Activated T-cell treated with anti-CD3 and anti-CD28 coated beads, Interleukin-2, amount 50 U/mL, for 4 hours (primary cell): Measurements from ENCODE around the gene MRPL43. TPM values are rescaled to one million over a fixed set of nuclear protein-coding genes. Genes with fewer than 3 reads are reported as not detected.
A peak's percentile ranks its signal among the peaks of the same experiment; 100 is the strongest.
"Not testable (repeated sequence)": the region's sequence is repeated elsewhere in the genome, so short reads cannot be mapped to it uniquely, and the experiment has no call there.

ENCODE experiments used
- ATAC-seq, 2 donors: fragments of 200-7000 bp; cut with Tn5 transposase; one replicate each; pipeline ENCODE4 v1.10.0; 2021
- DNase-seq: peaks from one replicate; pipeline ENCODE4 v3.0.0-alpha.2; 2020
- H3K27me3 Mint-ChIP-seq: one replicate; pipeline ENCODE4 v1.8.0; 2021; ENCODE audit warnings: low read depth, mixed read lengths
- H3K36me3 Mint-ChIP-seq: one replicate; pipeline ENCODE4 v1.8.0; 2022; ENCODE audit warnings: mixed read lengths; ENCODE audit not compliant: insufficient read depth
- H3K4me1 Mint-ChIP-seq: one replicate; pipeline ENCODE4 v1.8.0; 2021; ENCODE audit warnings: low read depth, mixed read lengths
- H3K4me3 Mint-ChIP-seq: one replicate; pipeline ENCODE4 v1.8.0; 2021; ENCODE audit warnings: mild to moderate bottlenecking, moderate library complexity, mixed read lengths
- H3K9me3 Mint-ChIP-seq: one replicate; pipeline ENCODE4 v1.8.0; 2021; ENCODE audit warnings: mixed read lengths
- total RNA-seq, 3 donors: library from RNA; stranded (reverse); gene quantifications; one replicate each; pipeline ENCODE4 v1.2.1, GENCODE V29; 2021

Gene MRPL43
- total RNA-seq = 10 to 100 TPM; 68.8 to 76.3 (median 69.3) TPM

DNA sequence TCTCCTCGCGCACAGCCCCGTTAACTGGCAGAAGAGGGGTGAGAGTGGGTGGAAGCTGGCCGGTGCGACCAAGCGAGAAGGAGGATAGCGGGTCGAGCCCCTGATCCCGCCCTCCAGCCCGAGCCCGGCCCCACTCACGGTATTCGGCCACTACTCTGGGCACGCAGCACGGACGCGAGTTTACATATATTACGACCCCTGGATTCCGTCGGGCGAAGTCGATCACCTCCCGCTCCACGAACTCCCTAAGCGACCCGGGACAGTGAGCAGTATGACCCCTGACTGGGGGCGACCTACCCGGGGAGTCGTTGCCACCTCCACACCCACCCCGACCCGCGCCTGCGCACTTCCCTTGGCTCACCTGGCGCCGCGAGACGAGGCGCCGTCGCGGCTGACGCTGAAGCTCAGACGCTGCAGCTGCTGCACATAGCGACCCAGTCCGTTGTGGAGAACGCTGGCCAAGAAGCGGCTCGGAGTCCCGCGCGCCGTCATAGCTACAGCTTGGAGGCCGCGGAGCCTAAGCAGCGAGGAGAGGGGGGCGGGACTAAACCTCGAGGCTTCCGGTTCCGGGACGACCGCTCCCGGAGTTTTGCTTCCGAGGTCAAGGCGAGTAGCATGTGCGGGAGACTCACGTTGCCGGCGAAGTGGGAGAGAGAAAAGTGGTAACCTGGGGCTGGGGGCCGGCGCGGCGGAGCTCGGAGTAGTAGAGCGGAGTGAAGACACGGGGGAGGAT, at the start of gene MRPL43, which contains the start of gene TWNK:
Gene MRPL43, minus strand, starts transcription at position 546 of the 733 bp plus-strand sequence. Its CDS starts 54 bp downstream, at position 492.
Gene TWNK, plus strand, starts transcription at position 592 of the 733 bp plus-strand sequence. CDS start 668 bp downstream, outside the sequence.
- Mint-ChIP-seq H3K36me3 (peaks cover 29% of the 10 kb centered on the region), H3K4me3 (peak within 1 kb of the TSS; percentile 90), H3K4me1 (peaks cover 37% of the 10 kb centered on the region), H3K9me3 (no peaks in the 10 kb centered on the region), H3K27me3 (no peaks in the 10 kb centered on the region)
- DNase-seq (peak; percentile 80), ATAC-seq (peak; percentile 97)

DNA sequence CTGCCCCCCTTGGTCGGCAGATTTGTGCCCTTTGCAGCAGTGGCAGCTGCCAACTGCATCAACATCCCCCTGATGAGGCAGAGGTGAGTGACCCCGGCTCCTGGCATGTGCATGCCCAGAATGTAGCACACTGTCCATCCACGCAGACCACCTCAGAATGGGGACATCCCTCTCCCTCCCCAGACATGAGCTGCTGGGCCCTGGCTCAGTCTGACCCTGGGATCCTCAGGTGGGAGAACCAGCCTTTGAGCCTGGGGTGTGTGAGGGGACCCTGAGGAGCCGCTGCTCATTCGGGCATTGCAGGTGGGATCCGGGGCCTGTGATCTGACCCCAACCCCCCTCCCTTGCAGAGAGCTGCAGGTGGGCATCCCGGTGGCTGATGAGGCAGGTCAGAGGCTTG, 49.4 kb upstream of the MRPL43 start:
- no peak overlapping the region for H3K4me3 Mint-ChIP-seq
- no peaks in the 10 kb centered on the region for H3K9me3 Mint-ChIP-seq
- ATAC-seq (no peak), DNase-seq (no peak)
- peaks cover 19% of the 10 kb centered on the region for H3K36me3 Mint-ChIP-seq
- H3K27me3 Mint-ChIP-seq = no peaks in the 10 kb centered on the region
- peaks cover 17% of the 10 kb centered on the region for H3K4me1 Mint-ChIP-seq

DNA sequence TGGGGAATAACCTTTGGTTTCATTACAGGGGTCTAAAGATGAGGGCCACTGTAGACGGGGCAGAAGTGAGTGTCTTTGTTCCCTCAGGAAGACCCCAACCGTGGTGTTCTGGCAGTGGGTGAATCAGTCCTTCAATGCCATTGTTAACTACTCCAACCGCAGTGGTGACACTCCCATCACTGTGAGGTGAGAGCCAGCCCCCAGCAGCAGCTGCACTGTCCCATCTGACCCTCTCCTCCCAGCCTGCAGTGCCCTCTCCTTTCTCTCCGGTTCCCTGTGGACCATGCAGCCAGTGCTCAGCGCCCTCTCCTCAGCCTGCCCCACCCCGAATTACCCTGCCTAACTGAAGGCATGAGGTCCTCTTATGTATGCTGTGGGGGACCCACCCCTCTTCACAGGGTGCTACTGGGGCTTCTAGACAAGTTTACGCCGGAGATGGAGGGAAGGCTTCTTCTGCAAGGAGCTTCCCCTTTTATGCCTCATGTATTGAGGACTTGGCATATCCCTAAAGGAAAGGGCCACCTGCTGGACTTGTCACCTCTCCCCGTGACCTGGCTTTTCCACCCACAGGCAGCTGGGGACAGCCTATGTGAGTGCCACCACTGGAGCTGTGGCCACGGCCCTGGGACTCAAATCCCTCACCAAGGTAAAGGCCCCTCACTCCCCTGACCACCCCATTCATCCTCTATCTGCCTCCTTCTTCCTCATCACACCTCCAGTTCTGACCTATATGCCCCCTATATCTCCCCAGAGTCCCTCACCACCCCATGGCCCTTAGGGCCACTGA, 48.8 kb upstream of the MRPL43 start:
- Mint-ChIP-seq H3K4me3 (no peak overlapping the region), H3K4me1 (peaks cover 19% of the 10 kb centered on the region), H3K36me3 (peaks cover 19% of the 10 kb centered on the region)

DNA sequence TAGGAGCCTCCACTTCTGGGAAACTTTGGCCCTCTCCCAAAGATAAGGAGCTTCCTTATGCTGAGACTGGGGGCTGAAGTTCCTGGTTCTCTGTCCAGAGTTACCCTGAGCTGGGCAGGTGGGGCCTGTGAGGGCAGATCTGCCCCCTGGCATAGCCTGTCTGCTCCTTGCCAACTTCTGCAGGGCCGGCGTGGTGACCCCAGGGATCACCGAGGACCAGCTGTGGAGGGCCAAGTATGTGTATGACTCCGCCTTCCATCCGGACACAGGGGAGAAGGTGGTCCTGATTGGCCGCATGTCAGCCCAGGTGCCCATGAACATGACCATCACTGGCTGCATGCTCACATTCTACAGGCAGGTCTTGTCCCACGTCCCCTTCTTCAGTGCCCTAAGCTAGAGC, 48.0 kb upstream of the MRPL43 start:
- Mint-ChIP-seq H3K27me3 (no peaks in the 10 kb centered on the region), H3K4me3 (no peak overlapping the region), H3K4me1 (peaks cover 22% of the 10 kb centered on the region), H3K36me3 (peaks cover 19% of the 10 kb centered on the region), H3K9me3 (no peaks in the 10 kb centered on the region)
- ATAC-seq = no peak
- no peak for DNase-seq

More for the DNA sequence above, 48.8 kb upstream of the MRPL43 start:
- Mint-ChIP-seq H3K9me3 (no peaks in the 10 kb centered on the region), H3K27me3 (no peaks in the 10 kb centered on the region)
- ATAC-seq (no peak), DNase-seq (no peak)

DNA sequence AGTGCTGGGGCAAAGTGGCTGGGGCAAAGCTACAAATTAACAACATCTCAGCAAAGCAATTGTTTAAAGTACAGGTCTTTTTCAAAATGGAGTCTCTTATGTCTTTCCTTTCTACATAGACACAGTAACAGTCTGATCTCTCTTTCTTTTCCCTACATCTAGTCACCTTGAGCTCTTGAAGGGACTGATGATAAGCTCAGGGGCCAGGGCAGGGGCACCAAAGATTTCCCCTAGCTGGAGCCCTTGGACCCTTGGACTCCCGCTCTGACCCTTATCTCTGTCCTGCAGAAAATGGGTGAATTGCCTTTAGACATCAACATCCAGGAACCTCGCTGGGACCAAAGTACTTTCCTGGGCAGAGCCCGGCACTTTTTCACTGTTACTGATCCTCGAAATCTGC, 47.1 kb upstream of the MRPL43 start:
- not testable (repeated sequence) for DNase-seq, H3K9me3 Mint-ChIP-seq, H3K4me3 Mint-ChIP-seq, H3K27me3 Mint-ChIP-seq, ATAC-seq
- H3K36me3 Mint-ChIP-seq = peaks cover 19% of the 10 kb centered on the region
- H3K4me1 Mint-ChIP-seq = peaks cover 22% of the 10 kb centered on the region

DNA sequence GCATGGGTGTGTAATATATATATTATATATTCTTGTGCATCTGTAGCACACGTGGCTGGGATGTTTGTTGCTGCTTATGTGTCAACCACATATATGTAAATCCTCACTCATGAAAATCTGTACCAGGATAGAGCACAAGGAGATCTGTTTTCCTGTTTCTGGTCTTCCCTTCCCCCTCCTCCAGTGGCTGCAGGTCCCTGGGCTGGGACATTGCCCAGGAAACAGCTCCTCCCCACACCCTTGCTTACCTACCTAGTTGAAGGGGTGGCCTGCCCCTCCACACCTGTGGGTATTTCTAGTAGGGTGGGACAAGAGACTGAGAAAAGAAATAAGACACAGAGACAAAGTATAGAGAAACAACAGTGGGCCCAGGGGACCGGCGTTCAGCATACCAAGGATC, 46.0 kb upstream of the MRPL43 start:
- Mint-ChIP-seq H3K4me3 (peak overlapping the region; percentile 74), H3K9me3 (no peaks in the 10 kb centered on the region), H3K27me3 (no peaks in the 10 kb centered on the region), H3K4me1 (peaks cover 22% of the 10 kb centered on the region), H3K36me3 (peaks cover 17% of the 10 kb centered on the region)
- DNase-seq (no peak), ATAC-seq (no peak)

DNA sequence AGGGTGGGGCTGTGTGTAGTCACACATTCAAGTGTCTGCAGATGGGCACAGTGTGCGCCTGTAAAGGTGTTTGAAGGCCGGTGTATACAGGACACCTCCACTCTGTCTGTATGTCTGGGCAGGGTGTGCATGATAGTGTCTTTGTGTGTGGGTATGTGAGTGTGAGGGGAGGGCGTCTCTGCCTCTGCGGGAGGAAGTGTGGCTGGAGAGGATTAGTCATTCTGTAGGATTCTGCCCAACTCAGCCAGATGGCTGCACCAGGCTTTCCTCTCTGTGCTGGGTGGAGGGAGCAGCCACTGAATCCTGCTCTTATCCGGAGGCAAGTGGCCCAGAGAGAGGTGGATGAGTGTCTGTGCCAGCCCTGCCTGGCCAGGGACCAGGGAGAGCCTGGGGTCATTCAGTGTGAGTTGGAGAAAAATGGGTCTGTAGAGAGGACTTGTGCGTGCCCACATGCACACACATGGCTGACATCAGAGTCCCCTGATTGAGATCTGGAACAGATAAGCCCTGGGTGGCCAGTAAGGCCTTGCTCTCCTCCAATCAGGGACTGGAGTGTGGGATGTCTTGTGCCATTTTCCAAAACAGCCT, 45.4 kb upstream of the MRPL43 start:
- Mint-ChIP-seq H3K36me3 (peaks cover 12% of the 10 kb centered on the region), H3K27me3 (no peaks in the 10 kb centered on the region), H3K4me3 (peak overlapping the region; percentile 74), H3K4me1 (peaks cover 22% of the 10 kb centered on the region), H3K9me3 (no peaks in the 10 kb centered on the region)
- DNase-seq (peak; percentile 58), ATAC-seq (peak; percentile 39 to 44)

DNA sequence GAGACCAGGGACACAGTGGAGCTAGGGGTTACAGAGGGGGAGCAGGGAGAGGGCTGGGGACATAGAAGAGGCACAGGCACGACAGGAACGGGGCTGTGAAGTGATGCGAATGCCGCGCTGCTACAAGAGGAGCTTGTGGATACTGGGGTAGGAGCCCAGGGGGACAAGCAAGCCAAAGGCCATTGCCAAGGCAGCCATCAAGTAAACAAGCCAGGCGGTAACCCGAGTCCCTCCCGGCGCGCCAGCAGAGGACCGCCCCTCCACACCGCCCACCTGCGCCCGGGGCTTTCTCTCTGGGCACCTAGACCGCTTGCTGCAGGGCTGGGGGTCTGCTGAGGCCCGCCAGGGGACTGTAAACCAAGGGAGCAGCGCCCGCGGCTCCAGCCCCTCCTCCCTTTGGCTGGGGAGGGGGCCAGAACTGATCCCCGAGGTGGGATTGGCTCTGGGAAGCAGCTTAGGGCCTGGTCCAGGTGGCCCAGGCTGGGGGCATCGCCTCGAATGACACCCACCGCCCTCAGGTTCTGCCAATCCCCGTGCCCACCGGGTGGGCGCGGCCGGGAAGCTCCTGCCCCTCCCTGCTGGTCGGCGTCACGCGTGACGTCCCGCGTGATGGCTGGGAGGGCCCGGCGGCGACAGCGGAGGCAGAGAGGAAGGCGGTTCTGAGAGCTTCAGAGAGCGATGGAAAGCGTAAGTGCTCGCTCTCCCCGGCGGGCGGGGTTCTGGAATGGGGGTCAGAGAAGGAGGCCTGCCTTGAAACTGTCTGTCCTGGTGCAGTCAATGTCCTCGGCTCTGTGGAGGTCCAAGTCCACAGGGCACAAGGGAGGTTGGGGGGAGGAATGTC, 44.7 kb upstream of the MRPL43 start:
- peak overlapping the region; percentile 74 for H3K4me3 Mint-ChIP-seq
- H3K27me3 Mint-ChIP-seq = no peaks in the 10 kb centered on the region
- peaks cover 6% of the 10 kb centered on the region for H3K36me3 Mint-ChIP-seq
- DNase-seq (peak; percentile 67), ATAC-seq (peak; percentile 65 to 67)
- H3K9me3 Mint-ChIP-seq = no peaks in the 10 kb centered on the region
- H3K4me1 Mint-ChIP-seq = peaks cover 22% of the 10 kb centered on the region

DNA sequence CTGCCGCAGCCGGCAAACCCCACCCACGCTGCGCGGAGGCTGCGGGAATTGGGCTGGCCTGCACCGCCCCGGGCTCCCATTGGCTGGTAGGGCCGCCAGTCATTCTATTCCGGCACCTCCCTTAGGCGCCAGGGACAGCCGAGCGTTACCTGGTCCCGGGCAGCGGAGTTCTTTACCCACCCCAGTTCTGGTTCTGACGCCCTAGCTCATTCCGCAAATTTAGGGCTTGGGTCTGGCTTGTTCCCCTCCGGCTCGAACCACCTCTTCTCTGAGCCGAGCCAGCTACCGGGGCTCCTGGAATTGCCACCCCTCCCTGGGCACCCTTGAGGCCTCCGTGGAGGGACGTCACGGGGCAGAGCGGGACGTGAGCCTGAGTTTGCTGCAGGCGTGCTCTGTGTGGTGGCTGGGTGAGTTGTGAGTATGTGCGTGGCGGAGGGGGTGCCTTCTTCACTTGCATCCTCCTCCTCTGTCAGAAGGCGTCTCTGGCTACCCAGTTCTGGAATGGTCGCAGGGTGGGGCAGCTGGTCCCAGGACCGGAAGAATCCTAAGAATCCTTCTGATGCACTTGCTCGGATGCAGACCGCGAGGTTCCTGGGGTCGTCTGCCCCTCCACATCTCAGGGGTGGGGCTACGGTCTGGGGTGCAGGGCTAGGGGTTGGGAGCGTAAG, 44.0 kb upstream of the MRPL43 start, which contains the start of the genes PDZD7 and SFXN3:
Gene PDZD7, minus strand, starts transcription at position 2 of the 668 bp plus-strand sequence. CDS start 910 bp downstream, outside the sequence.
Gene SFXN3, plus strand, starts transcription at position 107 of the 668 bp plus-strand sequence. CDS start 3,461 bp downstream, outside the sequence.
- H3K4me3 Mint-ChIP-seq = peak within 1 kb of the TSS; percentile 74
- DNase-seq = peak; percentile 96
- peaks cover 6% of the 10 kb centered on the region for H3K36me3 Mint-ChIP-seq
- H3K4me1 Mint-ChIP-seq = peaks cover 22% of the 10 kb centered on the region
- peak; percentile 86 to 88 for ATAC-seq
- no peaks in the 10 kb centered on the region for H3K9me3 Mint-ChIP-seq
- H3K27me3 Mint-ChIP-seq = no peaks in the 10 kb centered on the region

DNA sequence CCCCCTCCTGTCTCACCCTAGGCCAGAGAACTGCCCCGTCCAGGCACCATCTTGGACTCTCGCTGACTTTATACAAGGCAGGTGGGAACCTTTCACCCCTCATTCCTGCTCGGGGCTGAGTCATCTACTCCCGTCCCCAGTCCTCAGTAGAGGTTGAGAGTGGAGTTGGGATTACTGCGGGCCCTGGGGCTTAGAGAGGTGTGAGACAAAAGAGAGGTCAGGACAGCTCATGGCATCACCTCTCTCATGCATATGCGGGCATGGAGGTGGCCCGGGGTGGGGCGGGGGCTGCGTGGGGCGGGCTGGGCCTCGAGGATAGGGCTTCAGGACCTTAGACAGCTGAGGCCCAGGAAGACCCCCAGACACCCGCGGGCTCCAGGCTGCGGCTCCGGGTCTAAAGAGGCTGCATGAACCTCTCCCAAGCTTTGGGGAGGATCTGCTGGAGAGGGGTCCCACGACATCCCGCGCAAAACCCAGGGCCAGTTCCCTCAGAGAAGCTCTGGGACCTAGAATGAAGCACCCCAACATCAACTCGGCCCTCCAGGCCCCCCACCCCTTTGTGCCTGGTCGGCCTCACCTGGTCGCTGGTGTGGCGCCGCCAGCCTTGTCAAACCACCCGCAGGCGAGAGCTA, 43.3 kb upstream of the MRPL43 start:
- DNase-seq = no peak
- Mint-ChIP-seq H3K4me3 (peak overlapping the region; percentile 74), H3K9me3 (no peaks in the 10 kb centered on the region), H3K36me3 (peaks cover under 1% of the 10 kb centered on the region), H3K27me3 (no peaks in the 10 kb centered on the region), H3K4me1 (peaks cover 22% of the 10 kb centered on the region)
- ATAC-seq = no peak

DNA sequence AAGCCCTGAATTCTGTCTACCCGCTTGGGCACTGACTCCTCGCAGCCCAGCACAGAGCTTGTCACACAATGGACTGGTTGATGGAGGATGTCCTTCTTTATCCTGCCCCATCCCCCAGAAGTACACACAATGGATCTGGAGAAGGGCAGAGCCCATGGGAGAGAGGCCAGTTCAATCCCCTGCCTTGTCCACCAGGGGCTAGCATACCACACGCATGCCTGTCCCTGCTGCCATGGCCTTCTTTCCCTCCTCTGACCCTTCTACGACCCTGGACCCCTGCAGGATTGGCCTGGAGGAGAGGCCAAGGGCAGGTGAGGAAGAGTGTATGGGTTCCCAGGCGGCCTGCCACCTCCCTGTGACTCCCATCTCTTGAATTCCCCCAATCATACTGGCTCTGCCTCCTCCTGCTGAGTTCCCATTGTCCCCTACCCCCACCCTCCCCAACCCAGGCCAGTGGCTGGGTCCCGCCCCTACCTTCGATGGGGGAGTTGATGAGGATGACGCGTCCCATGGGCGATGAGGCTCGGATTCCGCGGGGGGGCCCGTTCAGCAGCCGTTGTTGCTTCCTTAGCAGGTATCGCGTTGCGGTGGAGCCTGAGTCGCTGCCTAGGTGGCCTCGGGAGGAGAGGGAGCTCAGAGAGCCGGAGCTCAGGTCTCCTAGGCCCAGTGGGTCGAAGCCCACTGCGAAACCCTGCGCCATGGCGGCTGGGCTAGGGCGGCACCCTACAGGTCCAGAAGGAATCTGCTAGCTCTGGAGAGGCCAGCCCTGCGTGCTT, 42.4 kb upstream of the MRPL43 start:
- no peak overlapping the region for H3K4me3 Mint-ChIP-seq
- no peak for DNase-seq
- H3K27me3 Mint-ChIP-seq = no peaks in the 10 kb centered on the region
- H3K9me3 Mint-ChIP-seq = no peaks in the 10 kb centered on the region
- H3K36me3 Mint-ChIP-seq = no peaks in the 10 kb centered on the region
- H3K4me1 Mint-ChIP-seq = peaks cover 22% of the 10 kb centered on the region
- ATAC-seq = no peak
